Nephron progenitor cell (in vitro differentiated cells): ENCODE data around the gene ORC6.

Source experiments
- DNase-seq: peaks from one replicate; pipeline ENCODE4 v3.0.0; 2021
- H3K27ac Mint-ChIP-seq: 2 replicates; pipeline ENCODE4 v1.8.0; 2021; ENCODE audit warnings: mild to moderate bottlenecking, moderate library complexity, mixed read lengths
- H3K27me3 Mint-ChIP-seq: 2 replicates; pipeline ENCODE4 v1.8.0; 2021; ENCODE audit warnings: mild to moderate bottlenecking, low read depth, mixed read lengths; ENCODE audit not compliant: poor library complexity
- H3K36me3 Mint-ChIP-seq: 2 replicates; pipeline ENCODE4 v1.8.0; 2021; ENCODE audit warnings: low read depth, mixed read lengths
- H3K4me1 Mint-ChIP-seq: 2 replicates; pipeline ENCODE4 v1.8.0; 2021; ENCODE audit warnings: mixed read lengths
- H3K4me3 Mint-ChIP-seq: 2 replicates; pipeline ENCODE4 v1.8.0; 2021; ENCODE audit warnings: mild to moderate bottlenecking, moderate library complexity, mixed read lengths
- H3K9me3 Mint-ChIP-seq: 2 replicates; pipeline ENCODE4 v1.8.0; 2021; ENCODE audit warnings: mild to moderate bottlenecking, moderate library complexity, mixed read lengths
- TF ChIP-seq, protein P1 (sequence below): fragments of 200-600 bp; sonication (generic); IDR thresholded peaks from 2 replicates; pipeline ENCODE4 v1.5.0; 2021; ENCODE audit warnings: antibody characterized with exemption

Gene ORC6

DNA sequence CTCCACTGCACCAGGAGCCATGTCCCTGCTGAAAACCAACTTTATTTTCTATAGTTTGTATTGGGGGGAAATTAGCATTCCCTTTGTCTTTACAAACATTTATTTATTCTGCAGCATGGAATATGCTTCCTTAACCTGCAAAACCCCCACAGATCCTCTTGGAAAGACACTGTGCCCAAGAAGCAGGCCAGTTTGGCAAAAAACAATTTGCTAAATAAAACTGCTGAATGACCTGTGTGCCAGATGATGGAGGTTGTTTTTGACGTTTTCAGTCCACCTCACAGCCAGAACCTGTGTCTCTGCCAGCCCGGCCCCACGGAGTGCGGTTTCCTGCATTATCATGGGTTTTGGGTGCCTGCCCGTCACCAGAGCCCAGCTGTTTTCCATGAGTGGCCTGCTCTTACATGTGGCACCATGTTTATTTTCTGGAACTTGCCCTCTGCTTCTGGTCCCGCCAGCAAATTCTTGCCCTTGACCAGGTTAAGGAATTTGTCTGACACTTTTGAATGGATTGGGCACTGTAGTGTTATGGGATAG is 26.4 kb downstream of the ORC6 start:
- H3K4me1 Mint-ChIP-seq, result peaks cover 15% of the 10 kb centered on the region
- no peak for DNase-seq
- H3K4me3 Mint-ChIP-seq, result no peak overlapping the region
- H3K27me3 Mint-ChIP-seq, result peaks cover 45% of the 10 kb centered on the region
- H3K36me3 Mint-ChIP-seq, result no peaks in the 10 kb centered on the region
- no peak overlapping the region for H3K27ac Mint-ChIP-seq
- TF ChIP-seq, protein P1, sequence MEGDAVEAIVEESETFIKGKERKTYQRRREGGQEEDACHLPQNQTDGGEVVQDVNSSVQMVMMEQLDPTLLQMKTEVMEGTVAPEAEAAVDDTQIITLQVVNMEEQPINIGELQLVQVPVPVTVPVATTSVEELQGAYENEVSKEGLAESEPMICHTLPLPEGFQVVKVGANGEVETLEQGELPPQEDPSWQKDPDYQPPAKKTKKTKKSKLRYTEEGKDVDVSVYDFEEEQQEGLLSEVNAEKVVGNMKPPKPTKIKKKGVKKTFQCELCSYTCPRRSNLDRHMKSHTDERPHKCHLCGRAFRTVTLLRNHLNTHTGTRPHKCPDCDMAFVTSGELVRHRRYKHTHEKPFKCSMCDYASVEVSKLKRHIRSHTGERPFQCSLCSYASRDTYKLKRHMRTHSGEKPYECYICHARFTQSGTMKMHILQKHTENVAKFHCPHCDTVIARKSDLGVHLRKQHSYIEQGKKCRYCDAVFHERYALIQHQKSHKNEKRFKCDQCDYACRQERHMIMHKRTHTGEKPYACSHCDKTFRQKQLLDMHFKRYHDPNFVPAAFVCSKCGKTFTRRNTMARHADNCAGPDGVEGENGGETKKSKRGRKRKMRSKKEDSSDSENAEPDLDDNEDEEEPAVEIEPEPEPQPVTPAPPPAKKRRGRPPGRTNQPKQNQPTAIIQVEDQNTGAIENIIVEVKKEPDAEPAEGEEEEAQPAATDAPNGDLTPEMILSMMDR, result no peak
- no peaks in the 10 kb centered on the region for H3K9me3 Mint-ChIP-seq

DNA sequence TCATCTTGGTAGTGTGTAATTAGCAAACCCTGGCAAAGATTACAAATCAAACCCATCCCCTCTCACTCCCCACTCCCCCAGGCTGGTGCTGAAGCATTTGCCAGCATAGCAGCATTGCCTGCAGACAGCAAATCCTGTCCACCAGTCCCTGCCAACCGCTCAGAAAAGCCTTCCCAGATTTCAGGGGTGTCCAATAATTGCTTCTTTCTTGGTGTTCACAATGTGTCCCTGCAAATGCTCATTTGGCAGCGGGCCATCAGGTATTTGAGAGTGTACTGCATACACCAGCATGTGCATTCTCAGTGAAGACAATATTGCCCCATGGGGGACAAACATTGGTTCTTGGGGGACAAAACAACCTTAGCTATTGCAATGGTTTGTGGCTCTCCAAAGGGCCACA is 28.2 kb downstream of the ORC6 start:
- no peaks in the 10 kb centered on the region for H3K9me3 Mint-ChIP-seq
- no peaks in the 10 kb centered on the region for H3K36me3 Mint-ChIP-seq
- H3K4me3 Mint-ChIP-seq, result no peak overlapping the region

DNA sequence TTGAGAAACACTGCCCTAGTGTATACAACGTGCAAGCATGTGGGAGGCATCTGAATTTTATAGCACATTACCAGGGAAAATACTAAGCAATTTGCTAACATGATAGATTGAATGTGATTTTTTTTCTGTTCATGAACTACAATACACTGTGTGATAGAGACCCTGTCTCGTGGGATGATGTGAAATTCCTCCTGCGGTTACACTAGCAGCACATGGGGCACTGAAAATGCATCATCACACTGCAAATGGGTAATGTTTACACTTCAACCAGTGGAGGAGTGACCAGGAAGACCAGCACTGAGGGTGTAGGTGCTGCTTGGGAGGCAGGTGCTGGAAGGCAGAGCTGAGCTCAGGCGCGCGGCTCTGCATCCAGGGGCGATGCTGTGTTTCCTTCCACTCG is 28.8 kb downstream of the ORC6 start:
- Mint-ChIP-seq H3K4me1 (no peaks in the 10 kb centered on the region), H3K36me3 (no peaks in the 10 kb centered on the region), H3K27ac (no peak overlapping the region), H3K27me3 (peaks cover 30% of the 10 kb centered on the region), H3K9me3 (no peaks in the 10 kb centered on the region), H3K4me3 (no peak overlapping the region)
- TF ChIP-seq, protein P1, result no peak
- no peak for DNase-seq

More for the DNA sequence above, 28.2 kb downstream of the ORC6 start:
- peaks cover 2% of the 10 kb centered on the region for H3K4me1 Mint-ChIP-seq
- DNase-seq, result no peak
- no peak overlapping the region for H3K27ac Mint-ChIP-seq
- peaks cover 35% of the 10 kb centered on the region for H3K27me3 Mint-ChIP-seq
- TF ChIP-seq, protein P1, result no peak

DNA sequence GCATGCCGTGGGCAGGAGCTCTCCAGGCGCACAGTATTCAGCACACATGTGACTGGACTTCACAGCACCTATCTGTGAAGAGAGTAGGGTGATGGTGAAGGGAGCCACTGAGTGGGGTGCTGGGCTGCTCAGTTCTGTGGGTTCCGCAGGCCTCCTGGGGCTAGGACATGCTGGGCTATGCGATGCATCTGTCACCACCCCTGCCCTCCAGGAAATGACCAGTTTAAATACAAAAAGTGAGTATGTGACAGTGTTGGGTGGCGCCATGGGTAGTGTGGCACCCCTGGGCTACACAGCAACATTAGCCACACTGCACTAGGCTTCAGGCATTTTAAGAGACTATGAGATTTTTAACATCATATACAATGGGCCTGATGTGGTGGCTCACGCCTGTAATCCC is 30.1 kb downstream of the ORC6 start:
- Mint-ChIP-seq H3K27ac (no peak overlapping the region), H3K4me3 (no peak overlapping the region), H3K9me3 (peaks cover 7% of the 10 kb centered on the region), H3K4me1 (no peaks in the 10 kb centered on the region), H3K27me3 (peaks cover 28% of the 10 kb centered on the region), H3K36me3 (no peaks in the 10 kb centered on the region)
- DNase-seq, result no peak
- TF ChIP-seq, protein P1, result no peak

DNA sequence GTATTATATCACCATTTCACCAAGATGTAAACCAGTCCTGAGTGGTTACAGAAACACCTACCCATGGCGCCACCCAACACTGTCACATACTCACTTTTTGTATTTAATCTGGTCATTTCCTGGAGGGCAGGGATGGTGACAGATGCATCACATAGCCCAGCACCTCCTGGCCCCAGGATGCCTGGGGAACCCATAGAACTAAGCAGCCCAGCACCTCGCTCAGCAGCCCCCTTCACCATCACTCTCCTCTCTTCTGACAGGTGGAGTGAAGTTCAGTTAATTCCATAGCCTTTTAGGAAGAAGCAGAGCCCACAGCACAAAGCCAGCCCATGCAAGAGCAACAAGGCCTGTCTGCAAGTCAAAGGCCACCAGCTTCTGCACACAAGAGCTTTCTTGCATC is 31.2 kb downstream of the ORC6 start:
- Mint-ChIP-seq H3K4me1 (no peaks in the 10 kb centered on the region), H3K27me3 (peaks cover 25% of the 10 kb centered on the region), H3K27ac (no peak overlapping the region), H3K4me3 (no peak overlapping the region), H3K9me3 (peaks cover 14% of the 10 kb centered on the region), H3K36me3 (no peaks in the 10 kb centered on the region)
- TF ChIP-seq, protein P1, result no peak
- no peak for DNase-seq

DNA sequence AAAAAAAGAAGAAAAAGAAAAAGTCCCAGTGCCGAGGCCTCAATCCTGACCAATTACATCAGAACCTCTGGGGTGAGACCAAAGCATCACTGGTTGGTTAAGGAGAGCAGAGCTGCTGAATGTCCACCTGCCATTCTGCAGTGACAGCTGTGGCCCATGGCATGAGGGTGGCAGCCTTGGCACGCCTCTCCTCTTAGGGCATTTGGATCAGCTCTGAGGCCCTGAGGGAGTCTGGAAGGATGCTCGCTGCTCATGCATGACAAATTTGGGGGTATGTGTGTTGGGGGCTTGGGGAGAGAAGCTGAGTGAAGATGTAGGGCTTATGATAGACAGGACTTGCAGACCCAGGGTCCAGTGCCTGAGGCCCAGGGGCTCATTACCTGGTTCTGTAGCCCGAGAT is 32.4 kb downstream of the ORC6 start:
- TF ChIP-seq, protein P1, result no peak
- Mint-ChIP-seq H3K9me3 (peaks cover 22% of the 10 kb centered on the region), H3K4me1 (no peaks in the 10 kb centered on the region), H3K4me3 (no peak overlapping the region), H3K27me3 (peaks cover 22% of the 10 kb centered on the region), H3K27ac (no peak overlapping the region), H3K36me3 (no peaks in the 10 kb centered on the region)
- no peak for DNase-seq
